NCI-H2196 treated with DMSO at 0.1 percent for 48 hours (cell line): ENCODE results near the gene TRIM71.
"Not testable (repeated sequence)": the region's sequence is repeated elsewhere in the genome, so short reads cannot be mapped to it uniquely, and the experiment has no call there.

Source experiments
- DNase-seq: peaks from one replicate; lab custom pipeline; 2025; ENCODE audit not compliant: unreplicated experiment; lab: John Stamatoyannopoulos, UW

Gene TRIM71

GRCh38 chr3:32819551-32820348, 2.0 kb downstream of the TRIM71 start:
- DNase-seq = no peak

GRCh38 chr3:32820430-32820829, 2.6 kb downstream of the TRIM71 start:
- no peak for DNase-seq

GRCh38 chr3:32820971-32821685, 3.3 kb downstream of the TRIM71 start:
- DNase-seq = no peak

- no peak for DNase-seq
Measured at GRCh38 chr3:32821686-32822296, 4.0 kb downstream of the TRIM71 start.

GRCh38 chr3:32822609-32823498, 5.1 kb downstream of the TRIM71 start:
- DNase-seq = no peak

GRCh38 chr3:32823641-32824184, 5.9 kb downstream of the TRIM71 start:
- DNase-seq = not testable (repeated sequence)

GRCh38 chr3:32825601-32826375, 8.0 kb downstream of the TRIM71 start:
- DNase-seq = no peak

- DNase-seq = no peak
Measured at GRCh38 chr3:32831062-32831461, 13.3 kb downstream of the TRIM71 start.

GRCh38 chr3:32831791-32832190, 14.0 kb downstream of the TRIM71 start:
- no peak for DNase-seq

GRCh38 chr3:32832193-32832592, 14.4 kb downstream of the TRIM71 start:
- DNase-seq = no peak

GRCh38 chr3:32835049-32835371, 17.2 kb downstream of the TRIM71 start:
- DNase-seq = no peak

- no peak for DNase-seq
Measured at GRCh38 chr3:32835961-32836360, 18.2 kb downstream of the TRIM71 start.

GRCh38 chr3:32836601-32837000, 18.8 kb downstream of the TRIM71 start:
- DNase-seq = no peak

GRCh38 chr3:32837366-32837765, 19.6 kb downstream of the TRIM71 start:
- no peak for DNase-seq

GRCh38 chr3:32837789-32838188, 20.0 kb downstream of the TRIM71 start:
- DNase-seq = no peak

- DNase-seq = no peak
Measured at GRCh38 chr3:32839714-32840085, 21.9 kb downstream of the TRIM71 start.

- DNase-seq = no peak
Measured at GRCh38 chr3:32840086-32840841, 22.5 kb downstream of the TRIM71 start.

GRCh38 chr3:32841341-32841740, 23.5 kb downstream of the TRIM71 start:
- no peak for DNase-seq

GRCh38 chr3:32841867-32842470, 24.2 kb downstream of the TRIM71 start:
- DNase-seq = no peak
